Mesenteric fat pad (tissue), 1 donor: ENCODE measurements around the gene WDR1. TPM values are rescaled to one million over a fixed set of nuclear protein-coding genes. Genes with fewer than 3 reads are reported as not detected.

Experiments used
- DNase-seq: peaks from one replicate; pipeline ENCODE4 v3.0.0-alpha.2; 2020; ENCODE audit warnings: low spot score
- total RNA-seq: library from RNA; stranded (reverse); fragmentation: NEBNext Ultra II Directional; extraction: Animal tissue kit (Norgen Biotek cat#: 25700); gene quantifications from one replicate; pipeline ENCODE4 v1.2.1, GENCODE V29; 2021
- donor health status: DM: yes; HTN: yes; CAD: no.

The WDR1 gene
- total RNA-seq, 1 donor from 2014 or later, result 249 TPM

DNA sequence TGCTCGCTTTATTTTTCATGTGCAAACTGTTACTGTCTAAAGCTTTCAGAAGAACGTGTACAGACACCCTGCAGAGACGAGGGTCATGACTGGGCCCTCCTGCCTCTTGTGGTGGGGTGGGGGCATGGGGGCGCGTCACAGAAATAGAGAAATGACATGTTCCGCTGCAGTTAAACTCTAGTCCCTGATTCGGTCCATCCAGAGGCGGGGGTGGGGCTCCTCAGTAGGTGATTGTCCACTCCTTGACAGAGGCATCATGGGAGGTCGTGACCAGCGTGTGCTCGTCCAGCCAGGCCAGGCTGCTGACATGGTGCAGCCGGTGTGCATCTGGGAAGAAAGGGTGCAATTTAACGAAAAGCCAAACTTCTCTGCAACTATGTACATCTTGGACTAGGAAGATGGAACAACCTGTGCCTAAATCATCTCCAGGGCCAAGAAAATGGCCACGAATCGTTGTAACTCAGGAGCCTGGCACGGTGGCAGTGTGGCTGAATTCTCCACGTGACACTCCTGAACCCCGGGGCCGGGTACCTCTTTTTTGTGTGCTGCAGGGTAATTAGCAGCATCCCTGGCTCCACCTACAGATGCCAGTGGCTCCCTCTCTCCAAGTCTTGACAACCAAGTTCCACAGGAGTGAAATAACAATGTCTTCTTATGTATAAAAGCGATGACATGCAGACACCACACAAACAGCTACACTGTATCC, 41.3 kb downstream of the WDR1 start:
- peak; percentile 83 for DNase-seq

DNA sequence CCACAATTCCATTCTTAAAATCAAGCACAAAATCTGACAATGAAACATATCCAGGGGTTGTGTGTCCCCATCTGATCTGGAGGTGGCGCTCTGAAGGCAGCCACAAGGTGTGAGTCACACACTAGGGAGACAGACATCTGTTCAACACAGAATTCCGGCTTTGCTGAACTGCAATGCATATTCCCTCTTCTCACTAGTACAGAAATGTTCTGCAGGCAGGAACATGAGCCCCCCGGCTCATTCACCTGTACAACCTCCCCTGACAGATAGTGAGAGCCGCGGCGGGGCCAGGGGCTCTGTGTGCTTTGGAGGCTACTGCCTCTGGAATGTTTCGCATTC, 41.9 kb downstream of the WDR1 start:
- DNase-seq, result peak; percentile 83

DNA sequence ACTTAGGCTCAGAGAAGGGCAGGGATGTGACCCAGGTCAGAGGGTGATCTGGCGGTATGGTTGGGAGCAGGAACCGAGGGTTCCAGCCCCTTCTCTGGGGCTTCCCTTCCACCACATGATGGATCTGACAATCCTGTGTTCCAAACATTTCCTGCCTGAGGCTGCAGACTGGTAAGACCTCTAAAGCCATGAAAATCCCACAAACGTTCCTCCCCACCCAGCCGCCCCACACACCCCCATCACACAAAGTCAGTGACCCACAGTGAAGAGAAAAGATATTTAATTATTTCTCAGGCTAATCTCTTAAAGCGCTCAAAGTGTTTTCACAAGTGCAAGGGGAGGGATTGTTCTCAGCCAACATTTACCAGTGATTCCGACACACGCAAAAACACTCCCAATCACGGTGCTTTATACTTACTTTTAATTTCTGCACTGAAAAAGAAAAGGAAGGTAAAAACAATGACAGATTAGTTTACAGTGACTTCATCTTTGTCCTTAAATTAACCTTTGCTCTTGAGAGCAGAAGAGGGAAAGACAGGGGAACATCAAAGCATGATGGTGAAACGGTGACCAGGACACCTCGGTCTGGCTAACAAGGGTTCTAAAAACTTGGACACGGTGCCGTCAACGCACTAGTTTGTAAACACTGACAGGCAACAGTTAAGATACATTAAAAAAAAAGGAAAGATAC, 42.4 kb downstream of the WDR1 start:
- no peak for DNase-seq

DNA sequence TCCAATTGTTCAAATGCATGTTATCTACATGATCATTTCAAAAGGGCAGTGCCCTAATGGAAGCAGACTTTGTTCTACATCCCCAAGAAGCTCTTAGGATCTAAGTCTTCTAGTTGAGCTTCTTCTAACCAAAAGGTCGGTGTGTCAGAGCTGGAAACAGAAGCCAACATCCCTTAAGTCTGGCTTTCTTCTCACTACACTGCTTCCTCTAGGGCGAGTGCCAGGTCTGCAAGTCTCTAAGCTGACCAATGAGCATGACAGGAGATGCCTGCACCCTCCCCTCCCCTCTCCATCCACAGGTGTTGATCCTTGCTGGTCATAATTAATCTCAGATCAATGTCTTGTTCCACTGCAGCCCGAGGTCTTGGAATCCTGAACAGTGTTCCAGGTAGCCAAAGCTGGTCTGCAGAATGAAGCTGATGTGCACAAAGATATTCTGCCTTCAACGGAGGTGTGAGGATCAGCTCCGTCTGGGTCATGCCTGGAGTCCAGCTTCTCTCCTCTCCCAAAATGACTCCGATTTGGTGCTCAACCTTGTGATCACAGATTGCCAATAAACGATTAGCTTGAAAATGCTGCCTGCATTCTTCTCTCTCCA, 44.1 kb downstream of the WDR1 start:
- peak; percentile 60 for DNase-seq

DNA sequence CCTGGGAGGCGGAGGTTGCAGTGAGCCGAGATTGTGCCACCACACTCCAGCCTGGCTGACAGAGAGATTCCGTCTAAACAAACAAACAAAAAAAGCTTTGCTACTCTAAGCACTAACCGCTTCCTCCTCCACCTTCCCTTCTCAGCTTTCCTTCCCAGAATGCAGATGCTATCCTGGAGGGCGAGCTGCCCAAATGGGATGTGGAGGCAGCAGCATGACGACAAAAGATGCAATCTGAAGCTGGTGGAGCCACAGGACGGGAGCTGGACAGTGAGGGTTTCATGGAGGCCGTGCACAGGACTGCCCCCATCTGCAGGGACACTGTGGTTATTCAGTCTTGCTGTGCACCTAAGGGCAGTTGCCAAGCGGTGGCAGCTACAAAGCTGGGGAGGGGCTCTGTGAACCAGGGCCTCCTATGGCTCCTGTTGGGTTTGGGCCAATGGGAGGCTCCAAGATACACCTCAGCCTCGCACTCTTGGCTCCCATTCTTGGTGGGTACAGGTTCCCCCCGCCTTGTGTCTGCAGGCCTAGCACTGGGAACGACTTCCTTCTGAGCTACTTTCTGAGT, 47.4 kb downstream of the WDR1 start:
- peak; percentile 71 for DNase-seq

DNA sequence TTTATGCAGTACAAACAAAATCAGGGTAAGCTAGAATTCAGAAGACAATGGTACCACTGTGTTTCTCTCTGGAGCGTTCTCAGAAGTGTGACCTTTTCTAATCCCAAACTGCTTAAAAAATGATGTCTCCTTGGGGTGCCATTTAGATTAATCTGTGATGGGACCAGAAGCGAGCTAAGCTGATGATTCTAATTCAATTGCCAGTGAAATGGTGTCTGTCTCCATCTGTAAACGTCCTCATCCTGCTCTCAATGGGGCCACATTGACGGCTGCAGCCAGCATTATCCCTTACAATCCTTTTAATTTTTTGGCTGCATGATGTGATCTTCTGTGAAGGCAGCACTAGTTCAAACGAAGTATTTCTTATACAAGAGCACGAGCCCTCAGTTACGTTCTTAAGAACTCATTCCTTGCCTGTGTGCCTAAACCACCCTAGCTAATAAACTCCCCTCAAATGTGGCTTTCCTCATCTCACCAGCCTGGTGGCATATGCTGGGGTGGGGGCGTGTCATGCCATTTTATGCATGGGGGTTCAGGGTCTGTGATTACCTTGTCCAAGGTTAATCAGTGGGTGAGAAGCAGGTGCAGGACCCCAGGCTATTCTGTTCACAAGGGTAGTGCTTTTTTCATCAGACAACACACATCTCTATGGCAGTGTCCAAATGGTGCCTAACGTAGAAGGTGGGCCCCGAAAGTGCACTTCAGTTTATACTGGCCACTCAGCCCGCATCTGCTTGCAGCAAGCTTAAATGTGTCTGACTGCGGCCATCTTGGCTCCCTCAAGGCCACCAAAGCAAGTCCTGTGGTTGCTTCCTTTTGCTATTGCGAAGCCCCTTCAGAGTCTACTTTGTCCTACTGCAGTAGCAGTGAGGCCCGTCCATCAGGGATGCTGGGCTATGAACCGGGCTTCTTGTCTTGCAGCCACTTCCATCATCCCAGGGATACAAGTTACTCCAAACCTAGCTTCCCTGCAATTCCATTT, 49.6 kb downstream of the WDR1 start:
- no peak for DNase-seq

GRCh38 chr4:10066206-10066605, 50.4 kb downstream of the WDR1 start:
- no peak for DNase-seq

GRCh38 chr4:10063544-10064300, 52.9 kb downstream of the WDR1 start:
- no peak for DNase-seq

DNA sequence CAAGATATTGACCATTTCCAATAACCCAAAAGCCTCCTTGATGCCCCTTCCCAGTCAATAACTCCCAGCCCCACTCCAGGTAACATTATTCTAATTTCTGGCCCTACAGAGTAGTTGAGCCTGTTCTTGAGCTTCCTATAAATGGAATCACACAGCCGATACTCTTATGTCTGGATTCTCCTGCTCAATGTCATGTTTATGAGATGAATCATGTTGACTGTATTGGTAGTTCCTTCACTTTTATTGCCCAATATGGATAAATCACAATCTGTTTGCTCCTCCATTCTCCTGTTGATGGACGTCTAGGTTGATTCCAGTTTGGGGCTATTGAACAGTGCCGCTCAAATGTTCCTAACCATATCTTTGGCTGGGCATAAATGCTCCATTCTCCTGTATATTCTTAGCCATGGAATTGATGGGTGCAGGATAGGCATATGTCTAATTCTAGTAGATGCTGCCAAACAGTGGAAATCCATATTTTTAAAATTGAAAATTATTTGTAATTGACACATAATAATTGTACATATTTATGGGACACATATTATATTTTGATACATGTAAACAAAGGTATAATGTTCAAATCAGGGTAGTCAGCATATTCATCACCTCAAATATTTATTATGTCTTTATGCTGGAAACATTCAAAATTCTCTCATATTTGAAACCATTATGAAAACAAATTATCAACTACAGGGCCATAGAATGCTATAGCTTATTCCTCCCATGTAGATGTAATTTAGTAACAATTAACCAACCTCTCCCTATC, 54.8 kb downstream of the WDR1 start:
- no peak for DNase-seq

DNA sequence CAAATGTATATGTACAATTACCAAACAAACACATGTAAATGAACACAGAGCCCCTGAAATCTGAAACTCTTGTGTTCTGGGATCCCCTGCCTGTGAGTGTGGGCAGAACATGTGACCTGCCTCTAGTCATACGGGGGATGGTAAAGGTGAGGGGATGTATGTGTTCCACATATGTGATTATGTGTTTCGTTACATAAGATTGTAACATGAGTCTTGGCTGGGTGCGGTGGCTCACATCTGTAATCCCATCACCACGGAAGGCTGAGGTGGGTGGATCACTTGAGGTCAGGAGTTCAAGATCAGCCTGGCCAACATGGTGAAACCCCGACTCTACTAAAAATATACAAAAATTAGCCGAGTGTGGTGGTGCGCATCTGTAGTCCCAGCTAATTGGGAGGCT, 58.2 kb downstream of the WDR1 start:
- no peak for DNase-seq

DNA sequence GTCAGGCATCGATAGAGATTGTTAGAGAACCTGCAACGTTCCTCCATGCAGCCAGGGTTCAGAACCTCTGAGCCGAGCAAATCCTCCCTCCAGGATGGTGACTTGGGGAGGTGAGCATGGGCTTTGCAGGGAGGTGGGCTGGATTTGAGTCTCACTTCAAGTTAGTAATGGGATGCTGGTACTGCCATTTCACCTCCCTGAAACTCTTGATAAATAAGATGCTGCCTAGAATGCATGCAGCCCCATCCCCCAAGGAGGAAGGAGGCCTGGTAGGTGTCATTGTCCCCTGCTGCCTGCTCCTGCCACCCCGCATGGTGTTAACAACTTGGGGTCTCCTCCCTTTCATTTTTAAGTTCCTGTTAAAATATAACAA, 59.6 kb downstream of the WDR1 start:
- DNase-seq, result no peak

DNA sequence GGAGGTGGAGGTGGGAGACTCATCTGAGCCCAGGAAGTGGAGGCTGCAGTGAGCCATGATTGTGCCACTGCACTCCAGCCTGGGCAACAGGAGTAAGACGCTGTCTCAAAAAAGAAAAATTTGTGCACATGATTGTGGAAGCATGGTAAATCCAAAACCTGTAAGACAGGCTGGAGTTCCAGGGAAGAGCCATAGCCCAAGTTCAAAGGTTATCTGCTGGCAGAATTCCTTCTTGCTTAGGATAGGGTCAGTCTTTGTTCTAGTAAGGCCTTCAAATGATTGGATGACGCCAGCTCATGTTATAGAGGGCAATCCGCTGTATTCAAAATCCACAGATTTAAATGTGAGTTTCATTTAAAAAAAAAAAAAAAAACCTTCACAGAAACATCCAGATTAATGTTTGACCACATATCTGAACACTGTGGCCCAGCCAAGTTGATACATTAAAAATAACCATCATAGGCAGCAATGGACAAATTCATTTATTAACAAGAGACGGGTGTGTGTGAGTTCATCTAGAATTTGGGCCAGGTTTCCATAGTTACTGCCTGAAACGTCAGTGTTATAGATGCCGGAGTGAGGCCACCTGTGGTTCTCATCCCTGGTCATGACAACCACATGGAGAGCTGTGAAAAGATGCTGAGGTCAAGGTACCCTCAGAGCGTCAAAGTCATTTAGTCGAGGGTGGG, 60.1 kb downstream of the WDR1 start:
- no peak for DNase-seq

DNA sequence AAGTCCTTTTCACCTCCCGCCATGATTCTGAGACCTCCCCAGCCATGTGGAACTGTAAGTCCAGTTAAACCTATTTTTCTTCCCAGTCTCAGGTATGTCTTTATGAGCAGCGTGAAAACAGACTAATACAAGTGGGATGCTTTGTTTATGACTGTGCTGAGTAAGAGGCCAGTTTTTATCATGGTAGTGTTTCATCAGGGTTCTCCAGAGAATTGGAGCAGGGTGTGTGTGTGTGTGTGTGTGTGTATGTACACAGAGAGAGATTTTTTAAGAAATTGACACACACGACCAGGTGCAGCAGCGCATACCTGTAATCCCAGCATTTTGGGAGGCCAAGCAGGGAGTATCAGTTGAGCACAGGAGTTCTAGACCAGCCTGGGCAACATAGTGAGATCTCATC, 60.7 kb downstream of the WDR1 start:
- DNase-seq, result no peak

- no peak for DNase-seq
These were observed 62.0 kb downstream of the WDR1 start for GRCh38 chr4:10054571-10055041.

DNA sequence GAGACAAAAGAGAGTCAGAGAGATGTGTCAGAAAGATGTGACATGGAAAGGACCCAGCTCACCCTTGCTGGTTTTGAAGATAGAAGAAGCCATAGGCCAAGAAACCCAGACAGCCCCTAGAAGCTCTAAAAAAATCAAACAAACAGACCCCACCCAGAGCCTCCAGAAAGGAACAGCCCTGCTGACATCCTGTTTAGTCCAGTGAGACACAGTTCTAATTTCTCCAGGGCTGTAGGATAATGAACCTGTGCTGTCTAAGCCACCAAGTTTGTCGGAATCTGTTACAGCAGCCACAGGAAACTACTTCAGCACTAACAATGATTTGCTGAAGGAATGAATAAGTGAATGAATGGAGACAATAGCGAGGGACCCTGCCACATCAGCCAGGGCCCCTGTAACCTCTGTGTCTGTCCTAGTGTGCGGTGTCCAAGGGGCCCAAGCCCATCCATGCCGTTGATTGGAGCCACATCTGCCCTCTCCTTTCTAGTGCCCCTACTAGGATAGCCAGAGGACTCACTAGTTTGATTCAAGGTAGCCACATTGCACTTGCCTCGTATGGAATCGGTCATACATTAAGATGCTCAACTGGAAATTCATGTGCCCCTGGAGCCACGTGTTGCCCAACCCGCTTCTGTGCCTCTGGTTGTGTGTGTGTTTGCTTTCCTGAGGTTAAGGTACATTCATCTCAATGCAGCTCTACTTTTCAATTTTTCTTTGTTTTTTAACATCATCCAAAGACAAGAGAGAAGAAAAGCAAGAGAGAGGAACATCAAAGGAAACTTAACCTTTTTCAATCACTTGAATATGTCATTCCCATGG, 62.8 kb downstream of the WDR1 start:
- no peak for DNase-seq

- DNase-seq, result no peak
These were observed 65.0 kb downstream of the WDR1 start for GRCh38 chr4:10051517-10052135.

DNA sequence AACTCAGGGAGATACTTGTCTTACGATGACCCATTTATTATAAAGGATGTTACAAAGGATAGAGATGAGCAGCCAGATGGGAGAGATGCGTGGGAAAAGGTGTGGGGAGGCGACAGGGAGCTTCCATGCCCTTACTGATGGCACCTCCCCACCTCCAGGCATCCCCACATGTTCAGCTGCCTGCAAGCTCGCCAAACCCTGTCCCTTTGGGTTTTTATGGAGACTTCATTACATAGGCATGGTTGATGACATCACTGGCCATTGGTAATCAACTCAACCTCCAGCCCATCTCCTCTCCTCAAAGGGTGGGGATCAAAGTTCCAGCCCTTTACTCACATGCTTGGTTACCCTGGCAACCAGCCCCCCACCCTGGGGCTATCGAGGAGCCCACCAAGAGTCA, 65.9 kb downstream of the WDR1 start:
- DNase-seq, result no peak

GRCh38 chr4:10050261-10050661, 66.3 kb downstream of the WDR1 start:
- no peak for DNase-seq
